HG03108 (cell line): ENCODE results near the gene DDX47.
"Not testable (repeated sequence)": the region's sequence is repeated elsewhere in the genome, so short reads cannot be mapped to it uniquely, and the experiment has no call there.

ENCODE experiments used
- ATAC-seq: cut with Tn5 transposase; IDR thresholded peaks from one replicate; pipeline ENCODE4 v1.9.1; 2021; ENCODE audit warnings: moderate library complexity; ENCODE audit not compliant: unreplicated experiment

DDX47 gene

DNA sequence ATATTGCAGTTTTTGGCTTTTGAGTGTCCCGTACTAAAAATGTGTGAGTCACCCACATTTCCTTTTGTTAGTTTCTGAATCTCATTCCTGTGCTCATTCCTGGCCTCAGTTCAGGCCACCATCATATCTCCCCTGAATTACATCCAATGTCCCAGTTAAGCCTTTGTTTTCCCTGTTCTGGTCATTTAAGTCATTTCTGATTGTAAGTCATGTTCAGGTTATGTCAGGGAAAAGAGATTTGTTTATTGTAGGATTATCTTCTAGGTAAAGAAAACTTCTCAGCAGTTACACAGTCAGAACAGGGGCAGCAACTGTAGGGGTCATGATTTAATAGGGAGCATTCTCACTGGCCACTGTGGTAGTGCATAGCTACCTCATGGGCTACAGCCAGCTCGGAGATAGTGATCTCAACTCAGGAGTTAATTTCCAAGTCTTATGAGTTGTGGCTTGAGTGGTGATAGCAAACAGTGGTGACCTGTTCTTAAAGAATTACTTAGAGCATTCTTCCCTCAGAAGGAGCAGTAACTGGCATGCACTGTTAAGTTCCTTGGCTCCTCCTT, 6.7 kb downstream of the DDX47 start:
- no peak for ATAC-seq

DNA sequence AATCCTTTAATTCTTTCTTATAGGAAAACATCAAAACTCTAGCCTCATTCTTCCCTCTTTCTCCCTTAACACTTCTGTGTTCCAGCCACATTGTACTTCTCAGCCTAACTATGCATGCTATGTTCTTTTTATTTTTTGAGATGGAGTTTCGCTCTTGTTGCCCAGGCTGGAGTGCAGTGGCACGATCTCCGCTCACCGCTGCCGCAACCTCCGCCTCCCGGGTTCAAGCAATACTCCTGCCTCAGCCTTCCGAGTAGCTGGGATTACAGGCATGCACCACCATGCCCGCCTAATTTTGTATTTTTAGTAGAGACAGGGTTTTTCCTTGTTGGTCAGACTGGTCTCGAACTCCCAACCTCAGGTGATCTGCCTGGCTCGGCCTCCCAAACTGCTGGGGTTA, 7.2 kb downstream of the DDX47 start:
- ATAC-seq, result not testable (repeated sequence)

DNA sequence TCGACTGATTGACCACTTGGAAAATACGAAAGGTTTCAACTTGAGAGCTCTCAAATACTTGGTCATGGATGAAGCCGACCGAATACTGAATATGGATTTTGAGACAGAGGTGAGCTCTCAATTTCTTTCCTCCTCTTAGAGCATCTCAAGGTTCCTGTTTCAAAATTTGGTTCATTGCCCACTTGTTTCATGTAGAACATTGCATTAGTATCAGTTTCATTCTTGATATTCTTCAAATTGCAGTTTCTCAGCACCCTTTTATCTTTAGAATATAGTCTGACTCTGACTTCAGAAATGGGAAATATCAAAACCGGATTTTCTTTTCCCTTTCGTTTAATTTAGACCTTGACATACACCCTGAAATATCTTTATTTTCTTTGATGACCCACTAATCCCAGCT, 8.8 kb downstream of the DDX47 start:
- peak; percentile 53 for ATAC-seq

DNA sequence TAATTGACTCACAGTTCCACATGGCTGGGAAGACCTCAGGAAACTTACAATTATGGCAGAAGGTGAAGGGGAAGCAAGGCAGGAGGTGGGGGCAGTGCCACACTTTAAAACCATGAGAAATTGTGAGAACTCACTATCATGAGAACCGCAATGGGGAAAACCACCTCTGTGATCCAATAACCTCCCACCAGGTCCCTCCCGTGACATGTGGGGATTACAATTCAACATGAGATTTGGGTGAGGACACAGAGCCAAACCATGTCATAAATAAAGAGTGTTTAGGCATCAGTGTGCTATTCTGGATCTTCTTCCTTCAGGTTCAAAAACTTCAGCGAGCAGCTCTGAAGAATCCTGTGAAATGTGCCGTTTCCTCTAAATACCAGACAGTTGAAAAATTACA, 9.7 kb downstream of the DDX47 start:
- no peak for ATAC-seq

DNA sequence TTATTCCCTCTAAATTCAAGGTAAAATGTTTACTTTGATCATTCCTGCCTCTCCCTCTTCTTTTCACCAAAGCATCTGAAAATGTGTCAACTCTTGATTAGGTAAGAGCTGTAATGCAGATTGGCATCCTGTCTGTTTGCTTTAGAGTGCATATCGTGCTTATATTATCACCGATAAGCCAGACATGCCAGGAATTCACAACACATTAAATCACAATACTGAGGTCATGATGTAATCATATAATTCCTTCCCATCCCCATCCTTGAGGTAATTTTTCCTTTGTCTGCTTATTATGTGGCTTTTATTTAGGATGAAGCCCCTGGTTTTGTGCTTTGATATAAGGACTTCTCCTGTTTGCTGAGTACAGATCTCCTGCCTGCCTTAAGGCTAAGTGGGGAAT, 10.2 kb downstream of the DDX47 start:
- no peak for ATAC-seq

DNA sequence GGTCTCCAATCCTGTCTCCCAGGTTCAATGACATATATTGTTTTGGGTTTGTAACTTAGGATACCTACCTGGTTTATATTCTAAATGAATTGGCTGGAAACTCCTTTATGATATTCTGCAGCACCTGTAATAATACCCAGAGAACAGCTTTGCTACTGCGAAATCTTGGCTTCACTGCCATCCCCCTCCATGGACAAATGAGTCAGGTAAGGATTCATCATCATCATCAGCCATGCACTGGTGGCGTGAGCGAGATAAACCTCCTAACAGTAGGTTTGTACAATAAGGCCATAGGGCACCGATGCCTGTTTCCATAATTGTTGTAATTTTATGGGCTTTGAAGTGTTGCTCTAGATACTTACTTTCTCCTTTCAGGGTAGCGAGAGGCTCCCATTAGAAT, 10.7 kb downstream of the DDX47 start:
- no peak for ATAC-seq

DNA sequence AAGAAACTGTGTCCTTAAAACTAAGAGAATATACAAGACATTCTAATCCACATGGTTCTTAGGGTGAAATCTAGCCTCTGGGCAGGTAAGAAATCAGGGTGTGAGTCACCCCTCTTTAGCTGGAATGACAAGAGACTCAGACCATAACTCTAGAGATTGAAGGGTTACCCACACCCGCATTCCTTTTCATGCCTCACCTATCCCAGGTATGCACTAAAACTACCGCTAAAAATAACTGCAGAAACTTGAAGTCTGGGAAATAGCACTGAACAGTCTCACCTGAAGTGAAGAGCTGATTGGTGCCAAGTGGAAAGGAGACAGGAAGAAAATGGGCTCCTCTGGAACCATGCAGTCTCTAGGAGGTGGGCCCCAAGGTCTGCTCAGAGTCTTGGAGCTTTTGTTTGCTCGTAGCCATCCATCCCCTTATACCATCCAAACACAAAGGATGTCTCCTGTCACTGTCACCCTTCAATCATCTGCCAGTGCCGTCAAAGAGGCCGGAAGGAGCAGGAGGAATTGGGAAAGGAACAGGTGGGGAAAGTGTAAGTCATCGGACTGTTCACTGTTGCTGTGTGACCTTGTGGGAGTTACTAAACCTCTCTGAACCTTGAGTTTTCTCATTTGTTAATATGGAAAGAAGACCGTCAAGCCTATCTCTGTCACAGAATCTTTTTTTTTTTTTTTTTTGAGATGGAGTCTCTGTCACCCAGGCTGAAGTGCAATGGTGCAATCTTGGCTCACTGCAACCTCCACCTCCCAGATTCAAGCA, 22.4 kb downstream of the DDX47 start:
- ATAC-seq, result no peak

DNA sequence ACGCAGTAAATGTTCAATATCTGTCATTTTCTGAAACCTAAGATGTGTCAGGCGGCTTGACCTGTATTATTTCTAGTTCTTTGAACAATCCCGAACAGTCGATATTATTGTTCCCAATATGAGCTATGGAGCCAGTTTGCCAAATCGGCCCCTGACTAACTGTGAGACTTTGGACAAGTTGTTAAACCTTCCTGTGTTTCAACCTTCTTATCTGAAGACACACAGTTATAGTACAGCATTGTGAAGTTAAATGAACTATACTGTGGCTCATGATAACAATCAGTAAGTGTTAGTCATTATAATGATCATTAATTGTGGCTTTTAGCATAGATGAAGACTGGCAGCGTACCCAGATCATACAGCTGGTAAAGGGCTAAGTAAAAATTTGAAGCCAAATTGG, 23.4 kb downstream of the DDX47 start:
- ATAC-seq, result no peak

DNA sequence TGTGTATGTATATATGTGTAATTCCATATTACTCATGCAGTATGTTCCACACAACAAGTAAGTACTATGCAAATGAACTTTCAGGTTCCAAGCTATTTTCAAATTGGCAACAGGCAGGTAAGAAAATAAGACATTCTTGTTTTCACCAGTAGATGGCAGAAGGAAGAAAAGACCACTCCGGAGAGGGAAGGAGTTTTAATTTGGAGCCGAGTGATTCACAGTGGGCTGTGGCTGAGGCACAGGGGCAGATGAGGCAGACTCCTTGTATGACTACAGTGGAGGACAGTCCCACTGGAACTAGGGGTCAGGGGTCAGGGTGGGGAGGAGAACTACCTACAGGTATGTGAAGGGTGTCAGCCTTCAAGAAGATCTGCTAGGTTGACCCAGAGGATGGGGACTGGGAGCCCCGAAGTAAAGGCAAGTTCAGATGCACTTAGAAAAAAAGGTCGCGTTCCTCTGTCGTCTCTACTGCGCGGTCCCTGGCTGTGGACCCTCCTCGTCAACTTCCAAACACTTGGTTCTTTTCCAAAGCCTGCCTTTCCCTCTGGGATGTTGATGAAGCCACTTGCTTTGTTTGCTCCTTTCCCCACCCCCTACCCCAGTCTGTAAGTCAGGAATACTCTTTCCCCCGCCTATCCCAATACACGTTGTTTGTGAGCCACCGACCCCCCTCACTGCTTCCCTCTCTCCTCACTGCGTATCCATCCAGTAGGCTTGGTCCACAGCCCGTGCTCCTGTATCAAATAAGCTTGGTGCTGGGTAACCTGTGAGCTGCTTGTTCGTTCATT, 24.1 kb downstream of the DDX47 start:
- no peak for ATAC-seq

DNA sequence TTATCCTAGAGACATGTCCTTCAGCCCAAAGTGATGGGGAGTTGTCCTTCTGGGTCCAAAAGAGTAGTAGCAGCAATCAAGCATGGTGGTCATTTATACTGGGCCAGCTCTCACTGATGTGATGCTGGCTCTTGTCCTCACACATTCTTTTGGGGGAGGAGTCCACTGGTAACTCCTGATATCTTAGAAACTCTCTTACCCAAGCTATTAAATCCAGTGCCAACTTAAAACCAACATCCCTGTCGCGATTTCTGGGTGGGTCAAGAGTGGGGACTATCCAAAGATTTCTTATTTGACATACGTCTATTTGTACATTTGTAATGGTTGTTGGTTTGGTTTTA, 24.6 kb downstream of the DDX47 start:
- no peak for ATAC-seq

DNA sequence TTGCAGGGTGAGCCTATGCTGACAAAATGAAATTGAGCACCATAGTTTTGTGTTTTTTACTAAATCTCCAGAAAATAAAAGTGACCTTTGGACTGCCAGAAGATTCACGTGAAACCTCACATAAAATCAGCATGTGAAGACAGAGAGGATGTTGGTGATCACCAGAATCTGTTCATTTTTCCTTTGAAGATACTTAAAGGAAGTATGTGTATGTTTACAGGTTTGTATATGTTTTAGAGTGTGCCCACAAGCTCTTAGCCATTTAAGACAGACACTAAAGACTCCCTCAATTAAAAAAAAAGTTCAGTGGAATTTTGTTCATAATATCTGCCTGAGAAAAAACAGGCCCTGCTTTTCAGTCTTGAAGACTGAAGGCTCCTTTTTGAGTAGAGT, 25.9 kb downstream of the DDX47 start:
- ATAC-seq, result no peak

DNA sequence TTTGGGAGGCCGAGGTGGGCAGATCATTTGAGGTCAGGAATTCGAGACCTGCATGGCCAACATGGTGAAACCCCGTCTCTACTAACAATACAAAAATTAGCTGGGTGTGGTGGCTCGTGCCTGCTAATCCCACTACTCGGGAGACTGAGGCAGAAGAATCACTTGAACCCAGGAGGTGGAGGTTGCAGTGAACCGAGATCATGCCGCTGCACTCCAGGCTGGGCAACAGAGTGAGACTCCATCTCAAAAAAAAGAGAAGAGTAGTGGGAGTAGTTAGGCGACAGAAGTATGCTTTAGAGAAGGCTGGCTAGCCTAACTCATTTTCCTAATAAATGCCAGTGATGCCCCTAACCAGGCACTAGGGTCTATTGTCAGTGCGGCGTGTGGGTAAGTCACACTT, 26.3 kb downstream of the DDX47 start:
- not testable (repeated sequence) for ATAC-seq

DNA sequence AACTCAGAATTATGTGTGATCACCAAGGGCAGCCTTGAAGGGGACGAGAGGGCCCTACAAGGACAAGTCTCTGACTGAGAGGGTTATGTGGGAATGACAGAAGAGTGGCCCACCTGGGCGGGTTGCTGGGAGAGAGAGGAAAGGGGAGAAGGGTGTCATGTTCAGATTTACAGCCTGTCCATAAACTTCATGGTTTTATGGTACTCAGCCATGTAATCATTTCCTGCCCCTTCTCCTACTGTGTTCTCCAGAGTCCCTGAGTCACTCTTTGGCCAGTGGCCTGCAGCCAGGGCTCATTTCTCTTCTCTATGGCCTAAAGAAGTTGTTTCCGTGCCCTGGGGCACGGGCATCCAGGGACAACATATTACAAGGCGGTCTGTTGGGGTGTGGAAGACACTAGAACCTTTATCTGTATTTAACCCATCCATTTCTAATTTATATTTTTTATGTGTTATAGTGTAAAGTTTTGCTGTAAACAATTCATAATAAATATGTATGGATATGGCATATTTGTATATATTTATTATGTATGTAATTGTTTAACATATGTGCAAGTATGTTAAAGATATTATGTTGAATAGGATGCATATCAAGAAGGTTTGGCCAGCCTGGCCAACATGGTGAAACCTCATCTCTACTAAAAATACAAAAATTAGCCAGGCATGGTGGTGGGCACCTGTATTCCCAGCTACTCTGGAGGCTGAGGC, 26.9 kb downstream of the DDX47 start:
- ATAC-seq, result no peak

DNA sequence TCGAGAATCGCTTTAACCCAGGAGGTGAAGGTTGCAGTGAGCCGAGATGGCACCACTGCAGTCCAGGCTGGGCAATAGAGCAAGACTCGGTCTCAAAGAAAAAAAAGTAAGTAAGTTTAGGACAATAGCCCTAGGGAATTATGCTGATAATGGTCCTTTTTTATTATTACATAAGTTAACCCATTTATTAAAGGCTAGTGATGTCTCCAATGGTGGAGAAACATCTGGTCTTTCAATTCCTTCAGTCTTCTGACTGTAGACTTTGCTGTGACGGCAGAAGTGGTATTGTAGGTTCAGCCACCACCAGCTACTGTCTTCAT, 27.4 kb downstream of the DDX47 start:
- ATAC-seq, result no peak

DNA sequence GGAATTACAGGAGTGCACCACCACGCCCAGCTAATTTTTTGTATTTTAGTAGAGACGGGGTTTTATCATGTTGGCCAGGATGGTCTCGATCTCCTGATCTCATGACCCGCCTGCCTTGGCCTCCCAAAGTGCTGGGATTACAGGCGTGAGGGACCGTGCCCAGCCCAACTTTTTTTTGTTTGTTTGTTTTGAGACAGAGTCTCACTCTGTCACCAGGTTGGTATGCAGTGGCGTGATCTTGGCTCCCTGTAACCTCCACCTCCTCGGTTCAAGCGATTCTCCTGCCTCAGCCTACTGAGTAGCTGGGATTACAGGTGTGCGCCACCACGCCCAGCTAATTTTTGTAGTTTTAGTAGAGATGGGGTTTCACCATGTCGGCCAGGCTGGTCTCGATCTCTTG, 28.3 kb downstream of the DDX47 start:
- ATAC-seq, result not testable (repeated sequence)

DNA sequence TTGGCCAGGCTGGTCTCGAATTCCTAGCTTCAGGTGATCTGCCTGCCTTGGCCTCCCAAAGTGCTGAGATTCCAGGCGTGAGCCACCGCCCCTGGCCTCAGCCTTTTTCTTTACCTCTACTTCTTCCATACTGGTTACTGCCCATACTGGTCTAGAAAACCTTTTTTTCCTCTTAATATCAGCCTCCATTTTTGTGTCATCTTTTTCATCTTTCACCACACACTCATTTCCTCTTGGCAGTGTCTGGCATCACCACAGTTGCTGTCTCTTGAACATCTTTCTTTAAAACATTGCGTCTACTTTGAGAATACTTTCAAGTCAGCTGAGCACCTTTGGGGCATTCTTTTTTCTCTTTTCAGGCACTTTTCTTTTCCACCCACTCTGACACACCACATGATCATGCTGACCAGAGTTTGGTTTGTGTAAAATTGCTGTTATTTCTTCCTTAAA, 32.7 kb downstream of the DDX47 start:
- ATAC-seq, result no peak

DNA sequence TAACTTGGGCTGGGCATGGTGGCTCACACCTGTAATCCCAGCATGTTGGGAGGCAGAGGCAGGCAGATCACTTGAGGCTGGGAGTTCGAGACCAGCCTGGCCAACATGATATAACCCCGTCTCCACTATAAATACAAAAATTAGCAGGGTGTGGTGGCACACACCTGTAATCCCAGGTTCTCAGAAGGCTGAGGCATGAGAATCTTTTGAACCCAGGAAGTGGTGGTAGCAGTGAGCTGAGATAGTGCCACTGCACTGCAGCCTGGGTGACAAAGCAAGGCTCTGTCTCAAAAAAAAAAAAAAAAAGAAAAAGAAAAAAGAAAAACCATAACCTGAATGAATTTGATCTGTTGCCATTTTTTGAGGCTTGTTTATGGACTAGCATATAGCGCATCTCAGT, 33.6 kb downstream of the DDX47 start:
- ATAC-seq, result not testable (repeated sequence)

DNA sequence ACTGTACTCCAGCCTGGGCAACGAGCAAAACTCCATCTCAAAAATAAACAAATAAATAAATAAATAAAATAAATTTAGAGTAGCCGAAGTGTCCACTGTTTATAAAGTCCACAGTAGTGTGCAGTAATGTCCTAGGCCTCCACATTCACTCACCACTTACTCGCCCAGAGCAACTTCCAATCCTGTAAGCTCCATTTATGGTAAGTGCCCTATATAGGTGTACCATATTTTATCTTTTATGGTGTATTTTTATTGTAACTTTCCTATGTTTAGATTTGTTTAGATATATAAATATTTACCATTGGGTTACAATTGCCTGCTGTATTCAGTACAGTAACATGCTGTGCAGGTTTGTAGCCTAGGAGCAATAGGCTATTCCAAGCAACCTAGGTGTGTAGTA, 40.3 kb downstream of the DDX47 start:
- no peak for ATAC-seq

DNA sequence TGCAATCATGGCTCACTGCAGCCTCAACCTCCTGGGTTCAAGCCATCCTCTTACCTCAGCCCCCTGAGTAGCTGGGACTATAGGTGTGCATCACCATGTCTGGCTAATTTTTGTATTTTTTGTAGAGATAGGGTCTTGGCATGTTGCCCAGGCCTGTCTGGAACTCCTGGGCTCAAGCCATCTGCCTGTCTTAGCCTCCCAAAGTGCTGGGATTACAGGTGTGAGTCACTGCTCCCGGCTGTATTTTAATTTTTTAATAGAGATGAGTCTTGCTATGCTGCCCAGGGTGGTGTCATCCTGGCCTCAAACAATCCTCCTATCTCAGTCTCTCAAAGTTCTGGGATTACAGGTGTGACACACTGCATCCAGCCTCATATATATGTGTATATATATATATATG, 46.5 kb downstream of the DDX47 start:
- no peak for ATAC-seq

DNA sequence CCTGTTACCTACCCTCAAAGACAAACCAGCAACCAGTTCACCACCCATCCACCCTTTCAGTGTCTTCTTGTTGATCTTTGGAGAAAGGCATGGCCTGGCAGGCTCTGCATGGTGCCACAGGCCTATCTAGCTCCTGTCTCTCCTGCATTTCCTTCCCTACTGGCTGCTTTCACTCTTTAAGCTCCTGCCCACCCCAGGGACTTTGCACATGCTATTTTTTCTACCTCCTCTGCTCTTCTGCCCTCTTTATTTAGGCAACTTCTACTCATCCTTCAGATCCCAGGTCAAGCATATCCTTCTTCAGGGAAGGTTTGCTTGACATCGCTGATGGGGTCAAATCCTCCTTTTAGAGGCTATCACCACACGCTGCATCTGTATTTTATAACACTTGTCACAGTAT, 51.1 kb downstream of the DDX47 start:
- ATAC-seq, result no peak

DNA sequence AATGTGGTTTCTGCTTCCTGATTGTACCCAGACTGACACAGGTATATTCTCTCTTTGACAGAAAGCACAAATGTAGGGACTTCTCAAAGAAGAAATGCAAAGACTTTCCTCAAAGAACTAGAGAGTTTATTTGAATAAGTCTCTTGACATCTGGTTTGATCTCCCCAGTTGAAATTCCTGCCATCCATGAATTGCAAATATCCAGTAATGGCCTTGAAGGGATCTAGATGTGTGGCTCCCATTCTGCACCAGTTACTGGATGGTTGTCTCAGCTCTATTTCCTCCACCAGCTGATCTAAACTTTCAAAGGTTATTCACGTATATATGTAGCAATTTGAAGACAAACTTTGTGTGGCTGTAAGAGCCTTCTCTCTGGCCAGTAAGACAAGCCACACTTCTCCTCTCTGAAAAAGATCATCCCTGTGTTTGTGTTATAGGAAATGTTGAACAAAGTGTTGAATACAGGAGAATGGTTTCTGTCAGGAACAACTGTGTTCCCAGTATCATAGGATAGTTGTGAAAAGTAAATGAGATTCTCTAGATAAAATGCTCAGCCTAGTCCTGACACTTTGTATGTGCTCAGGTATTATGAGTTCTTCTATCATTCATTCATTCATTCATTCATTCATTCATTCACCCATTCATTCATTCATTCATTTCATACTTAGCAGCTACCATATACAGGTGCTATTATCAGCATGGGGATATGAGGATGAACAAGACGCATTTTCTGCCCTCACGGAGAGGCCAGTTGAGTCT, 55.5 kb downstream of the DDX47 start:
- no peak for ATAC-seq
